BLaER1 treated with 17β-estradiol and CSF1 and Interleukin-3, amounts not matched to agents 10 nM and 100 nM (cell line): ENCODE measurements around the gene IGSF5.

Source experiments
- H3K27ac ChIP-seq, 11 experiments: shearing (Covaris generic); formaldehyde crosslinking; 2 replicates each; pipeline ENCODE4 v1.8.1; 2022
- H3K27me3 ChIP-seq, 11 experiments: shearing (Covaris generic); formaldehyde crosslinking; 2 replicates each; pipeline ENCODE4 v1.8.1; 2022
- H3K36me3 ChIP-seq, 11 experiments: shearing (Covaris generic); formaldehyde crosslinking; 2 replicates each; pipeline ENCODE4 v1.8.1; 2022
- H3K4me1 ChIP-seq, 10 experiments: shearing (Covaris generic); formaldehyde crosslinking; 2 replicates each; pipeline ENCODE4 v1.8.1; 2022
- H3K4me2 ChIP-seq, 11 experiments: shearing (Covaris generic); formaldehyde crosslinking; 2 replicates each; pipeline ENCODE4 v1.8.1; 2022
- H3K4me3 ChIP-seq, 10 experiments: shearing (Covaris generic); formaldehyde crosslinking; 2 replicates each; pipeline ENCODE4 v1.8.1; 2022
- H3K9ac ChIP-seq, 11 experiments: shearing (Covaris generic); formaldehyde crosslinking; 2 replicates each; pipeline ENCODE4 v1.8.1; 2022
- H3K9me3 ChIP-seq, 11 experiments: shearing (Covaris generic); formaldehyde crosslinking; replicated peaks in 1 of 11; 2 replicates each; pipeline ENCODE4 v1.8.1; 2022
- H4K20me1 ChIP-seq, 11 experiments: shearing (Covaris generic); formaldehyde crosslinking; 2 replicates each; pipeline ENCODE4 v1.8.1; 2022
- Cebpa-rat ChIP-seq, 11 experiments: shearing (Covaris generic); IDR thresholded peaks; 2 replicates each; pipeline ENCODE4 v1.8.1; 2022

The IGSF5 gene

GRCh38 chr21:39714331-39714730, 30.7 kb upstream of the IGSF5 start:
- H3K4me1 ChIP-seq = no peaks in the 10 kb centered on the region
- H3K27ac ChIP-seq = no peak overlapping the region
- no peaks in the 10 kb centered on the region for H3K9me3 ChIP-seq
- H3K27me3 ChIP-seq = no peaks in the 10 kb centered on the region
- H3K4me3 ChIP-seq = no peak overlapping the region
- no peak overlapping the region for H3K4me2 ChIP-seq
- no peaks in the 10 kb centered on the region for H3K36me3 ChIP-seq
- TF ChIP-seq Cebpa-rat (IDR thresholded peaks at IDR 0.05) = no peak
- no peaks in the 10 kb centered on the region for H4K20me1 ChIP-seq
- H3K9ac ChIP-seq = no peak overlapping the region

GRCh38 chr21:39715804-39716397, 29.1 kb upstream of the IGSF5 start:
- Histone ChIP-seq H3K27ac (no peak overlapping the region), H3K27me3 (no peaks in the 10 kb centered on the region)

GRCh38 chr21:39720126-39720778, 24.7 kb upstream of the IGSF5 start:
- TF ChIP-seq Cebpa-rat (IDR thresholded peaks at IDR 0.05) = no peak
- no peaks in the 10 kb centered on the region for H3K36me3 ChIP-seq
- H4K20me1 ChIP-seq = no peaks in the 10 kb centered on the region
- no peak overlapping the region for H3K27ac ChIP-seq
- no peak overlapping the region for H3K9ac ChIP-seq
- no peak overlapping the region for H3K4me3 ChIP-seq
- H3K4me2 ChIP-seq = no peak overlapping the region
- no peaks in the 10 kb centered on the region for H3K4me1 ChIP-seq
- no peaks in the 10 kb centered on the region for H3K27me3 ChIP-seq
- peaks cover 7 to 18% (median 10%) of the 10 kb centered on the region in 11 experiments; a peak in 18 of 22 replicates for H3K9me3 ChIP-seq

More at GRCh38 chr21:39715804-39716397, 29.1 kb upstream of the IGSF5 start:
- Histone ChIP-seq H3K4me1 (no peaks in the 10 kb centered on the region), H3K9ac (no peak overlapping the region), H4K20me1 (no peaks in the 10 kb centered on the region), H3K9me3 (no peaks in the 10 kb centered on the region), H3K36me3 (no peaks in the 10 kb centered on the region), H3K4me2 (no peak overlapping the region), H3K4me3 (no peak overlapping the region)
- no peak for TF ChIP-seq Cebpa-rat (IDR thresholded peaks at IDR 0.05)

- Histone ChIP-seq H3K4me2 (no peak overlapping the region), H3K27me3 (no peaks in the 10 kb centered on the region), H4K20me1 (no peaks in the 10 kb centered on the region), H3K4me3 (no peak overlapping the region), H3K27ac (no peak overlapping the region), H3K36me3 (no peaks in the 10 kb centered on the region), H3K9ac (no peak overlapping the region), H3K4me1 (no peaks in the 10 kb centered on the region), H3K9me3 (peaks cover 7 to 20% (median 10%) of the 10 kb centered on the region in 11 experiments; a peak in 18 of 22 replicates)
- TF ChIP-seq Cebpa-rat (IDR thresholded peaks at IDR 0.05) = no peak
Observed at GRCh38 chr21:39721885-39722284, 23.1 kb upstream of the IGSF5 start.

- Histone ChIP-seq H3K36me3 (no peaks in the 10 kb centered on the region), H3K4me3 (no peak overlapping the region), H3K27me3 (no peaks in the 10 kb centered on the region), H3K4me2 (no peak overlapping the region), H3K4me1 (no peaks in the 10 kb centered on the region), H3K27ac (no peak overlapping the region), H4K20me1 (no peaks in the 10 kb centered on the region), H3K9me3 (peaks cover 7 to 20% (median 10%) of the 10 kb centered on the region in 11 experiments; a peak in 18 of 22 replicates), H3K9ac (no peak overlapping the region)
- no peak for TF ChIP-seq Cebpa-rat (IDR thresholded peaks at IDR 0.05)
Observed at GRCh38 chr21:39724944-39725343, 20.0 kb upstream of the IGSF5 start.

GRCh38 chr21:39726133-39726532, 18.9 kb upstream of the IGSF5 start:
- H3K4me2 ChIP-seq = no peak overlapping the region
- no peak overlapping the region for H3K27ac ChIP-seq
- no peaks in the 10 kb centered on the region for H3K36me3 ChIP-seq
- no peak overlapping the region for H3K9ac ChIP-seq
- H3K9me3 ChIP-seq = peaks cover 7 to 20% (median 10%) of the 10 kb centered on the region in 11 experiments; a peak in 18 of 22 replicates
- H3K27me3 ChIP-seq = no peaks in the 10 kb centered on the region
- TF ChIP-seq Cebpa-rat (IDR thresholded peaks at IDR 0.05) = no peak
- H3K4me1 ChIP-seq = no peaks in the 10 kb centered on the region
- H4K20me1 ChIP-seq = no peaks in the 10 kb centered on the region
- no peak overlapping the region for H3K4me3 ChIP-seq

GRCh38 chr21:39727401-39728120, 17.4 kb upstream of the IGSF5 start:
- no peaks in the 10 kb centered on the region for H3K27me3 ChIP-seq
- H3K4me1 ChIP-seq = no peaks in the 10 kb centered on the region
- no peak overlapping the region for H3K27ac ChIP-seq
- H3K36me3 ChIP-seq = no peaks in the 10 kb centered on the region
- peaks cover 7 to 21% (median 12%) of the 10 kb centered on the region in 11 experiments; a peak in 18 of 22 replicates for H3K9me3 ChIP-seq
- H3K4me2 ChIP-seq = no peak overlapping the region
- H3K9ac ChIP-seq = no peak overlapping the region
- H4K20me1 ChIP-seq = no peaks in the 10 kb centered on the region
- H3K4me3 ChIP-seq = no peak overlapping the region
- TF ChIP-seq Cebpa-rat (IDR thresholded peaks at IDR 0.05) = no peak

GRCh38 chr21:39728341-39728740, 16.6 kb upstream of the IGSF5 start:
- H3K27me3 ChIP-seq = no peaks in the 10 kb centered on the region
- H3K36me3 ChIP-seq = no peaks in the 10 kb centered on the region
- peaks cover 7 to 16% (median 12%) of the 10 kb centered on the region in 11 experiments; a peak in 18 of 22 replicates for H3K9me3 ChIP-seq
- no peaks in the 10 kb centered on the region for H3K4me1 ChIP-seq
- no peak overlapping the region for H3K4me2 ChIP-seq
- no peak for TF ChIP-seq Cebpa-rat (IDR thresholded peaks at IDR 0.05)
- H3K27ac ChIP-seq = no peak overlapping the region
- H3K4me3 ChIP-seq = no peak overlapping the region
- no peaks in the 10 kb centered on the region for H4K20me1 ChIP-seq
- H3K9ac ChIP-seq = no peak overlapping the region

- Histone ChIP-seq H3K36me3 (no peaks in the 10 kb centered on the region), H3K4me3 (no peak overlapping the region), H4K20me1 (no peaks in the 10 kb centered on the region), H3K27me3 (no peaks in the 10 kb centered on the region), H3K4me2 (no peak overlapping the region), H3K9me3 (peaks cover 0 to 5% (median 0%) of the 10 kb centered on the region in 11 experiments; a peak in 3 of 22 replicates), H3K27ac (no peak overlapping the region), H3K9ac (no peak overlapping the region), H3K4me1 (no peaks in the 10 kb centered on the region)
- no peak for TF ChIP-seq Cebpa-rat (IDR thresholded peaks at IDR 0.05)
Observed at GRCh38 chr21:39730418-39731157, 14.4 kb upstream of the IGSF5 start.
